Mesodermal cell (in vitro differentiated cells): ENCODE measurements around the gene TLL2.

Experiments
- H3K27ac ChIP-seq: 2 replicates; pipeline ENCODE4 v1.7.0; 2013; ENCODE audit warnings: mild to moderate bottlenecking, low read depth, low read length, moderate library complexity; ENCODE audit not compliant: severe bottlenecking
- H3K36me3 ChIP-seq: 2 replicates; pipeline ENCODE4 v1.7.1; 2013; ENCODE audit warnings: mild to moderate bottlenecking, low read length, moderate library complexity; ENCODE audit not compliant: control insufficient read depth, insufficient read depth
- H3K4me1 ChIP-seq: one replicate; pipeline ENCODE4 v1.7.1; 2013; ENCODE audit warnings: mild to moderate bottlenecking, low read length; ENCODE audit not compliant: insufficient read depth, control insufficient read depth, poor library complexity, severe bottlenecking
- H3K4me3 ChIP-seq: 2 replicates; pipeline ENCODE4 v1.7.0; 2013; ENCODE audit warnings: low read length, control low read depth, mild to moderate bottlenecking; ENCODE audit not compliant: insufficient read depth, poor library complexity, severe bottlenecking; ENCODE audit errors: extremely low read depth
- H3K9me3 ChIP-seq: 2 replicates; pipeline ENCODE4 v1.7.1; 2013; ENCODE audit warnings: mild to moderate bottlenecking, low read length, moderate library complexity; ENCODE audit not compliant: control insufficient read depth
- WGBS, 2 experiments: methylation state at CpG; one replicate each; pipeline ENCODE4 v1.1.5; 2013; ENCODE audit warnings: missing lambda C conversion rate in 2 of 2; ENCODE audit not compliant: insufficient coverage in 2 of 2; 5-methylcytosine and 5-hydroxymethylcytosine counted together

The TLL2 gene

DNA sequence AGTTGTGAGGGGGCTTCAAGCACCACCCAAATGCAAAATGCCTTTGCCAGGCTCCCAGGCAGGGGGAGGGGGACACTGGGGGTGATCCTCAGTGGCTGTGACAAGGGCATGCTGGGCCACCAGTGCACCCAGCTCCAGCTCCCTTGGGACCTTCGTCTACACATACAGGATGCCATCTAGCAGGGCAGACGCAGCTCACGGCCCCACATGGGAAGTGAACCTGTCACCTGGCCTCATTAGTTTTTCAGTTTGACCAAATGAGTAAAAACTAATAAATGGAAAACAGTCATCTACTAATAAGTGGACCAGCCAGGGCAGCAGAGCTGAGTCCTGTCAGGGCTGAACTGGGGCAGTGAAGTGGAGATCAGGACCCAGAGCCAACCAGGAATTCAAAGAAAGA is 50.2 kb downstream of the TLL2 start:
- Histone ChIP-seq H3K4me3 (no peak overlapping the region), H3K4me1 (no peaks in the 10 kb centered on the region), H3K9me3 (peaks cover 5% of the 10 kb centered on the region), H3K36me3 (no peaks in the 10 kb centered on the region), H3K27ac (no peak overlapping the region)
- WGBS, 2 experiments = 95% methylated on average over 3 of the region's 3 CpGs; no CpG with 5 or more reads in 1 of the 2 experiments

DNA sequence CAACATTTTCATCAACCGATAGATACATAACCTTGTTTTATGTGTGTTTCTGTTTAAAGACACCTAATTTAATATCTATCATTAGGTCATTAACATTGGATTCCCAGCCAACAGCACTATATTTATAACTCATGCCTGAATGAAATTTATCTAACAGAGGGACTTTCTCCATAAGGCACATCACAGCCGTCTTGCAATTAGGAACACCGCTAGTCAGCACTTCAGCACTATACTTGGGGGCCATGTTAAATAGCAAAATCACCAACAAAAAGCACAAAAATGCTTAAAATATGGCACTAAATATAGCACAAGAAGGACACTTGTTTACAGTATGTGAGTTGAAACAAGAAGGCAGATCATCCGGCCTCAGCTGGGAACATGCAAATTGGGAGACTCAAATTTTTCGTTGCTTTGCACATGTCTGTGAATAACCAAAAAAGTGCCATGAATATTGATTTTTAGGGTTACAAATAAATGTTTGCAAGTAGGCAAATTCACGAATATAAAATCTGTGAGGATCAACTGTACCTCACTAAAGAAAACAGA is 51.0 kb downstream of the TLL2 start:
- no peaks in the 10 kb centered on the region for H3K4me1 ChIP-seq
- H3K27ac ChIP-seq = no peak overlapping the region
- H3K4me3 ChIP-seq = no peak overlapping the region
- H3K36me3 ChIP-seq = no peaks in the 10 kb centered on the region
- H3K9me3 ChIP-seq = peaks cover 5% of the 10 kb centered on the region
- WGBS, 2 experiments = 58 to 74% methylated on average over 3 to 4 of the region's 6 CpGs

DNA sequence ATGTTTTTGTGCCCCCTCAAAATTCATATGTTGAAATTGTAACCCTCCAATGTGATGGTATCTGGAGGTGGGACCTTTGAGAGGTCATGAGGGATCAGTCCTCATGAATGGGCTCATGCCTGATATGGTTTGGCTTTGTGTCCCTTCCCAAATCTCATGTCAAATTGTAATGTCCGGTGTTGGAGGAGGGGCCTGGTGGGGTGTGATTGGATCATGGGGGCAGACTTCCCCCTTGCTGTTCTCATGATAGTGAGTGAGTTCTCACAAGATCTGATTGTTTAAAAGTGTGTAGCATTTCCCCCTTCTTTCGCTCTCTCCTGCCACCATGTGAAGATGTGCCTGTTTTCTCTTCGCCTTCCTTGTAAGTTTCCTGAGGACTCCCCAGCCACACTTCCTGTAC is 53.4 kb downstream of the TLL2 start:
- WGBS, 2 experiments = 85 to 100% methylated on average over 2 of the region's 3 CpGs
- Histone ChIP-seq H3K36me3 (no peaks in the 10 kb centered on the region), H3K27ac (no peak overlapping the region), H3K4me3 (no peak overlapping the region), H3K9me3 (peaks cover 5% of the 10 kb centered on the region), H3K4me1 (no peaks in the 10 kb centered on the region)

DNA sequence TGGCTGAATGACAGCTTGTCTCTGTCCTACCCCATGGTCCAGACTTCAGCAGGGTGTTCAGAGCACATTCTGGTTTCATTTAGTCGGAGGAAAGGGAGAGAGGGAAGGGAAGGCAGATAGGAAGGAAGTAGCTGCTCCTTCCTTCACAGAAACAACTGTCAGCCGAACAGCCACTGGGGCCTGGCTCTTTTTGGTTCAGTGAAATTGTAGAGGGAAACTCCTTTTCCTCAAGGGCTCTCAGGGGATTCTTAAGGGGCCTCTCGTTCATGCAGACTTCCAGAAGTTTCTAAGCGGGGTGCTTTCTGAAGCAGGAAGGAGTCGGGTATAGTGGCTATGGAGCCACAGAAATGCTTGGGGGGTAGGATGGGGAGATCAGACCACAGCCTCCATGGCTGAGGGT is 56.4 kb downstream of the TLL2 start:
- no peaks in the 10 kb centered on the region for H3K4me1 ChIP-seq
- WGBS, 2 experiments = 89 to 95% methylated on average over 4 of the region's 5 CpGs
- no peak overlapping the region for H3K27ac ChIP-seq

DNA sequence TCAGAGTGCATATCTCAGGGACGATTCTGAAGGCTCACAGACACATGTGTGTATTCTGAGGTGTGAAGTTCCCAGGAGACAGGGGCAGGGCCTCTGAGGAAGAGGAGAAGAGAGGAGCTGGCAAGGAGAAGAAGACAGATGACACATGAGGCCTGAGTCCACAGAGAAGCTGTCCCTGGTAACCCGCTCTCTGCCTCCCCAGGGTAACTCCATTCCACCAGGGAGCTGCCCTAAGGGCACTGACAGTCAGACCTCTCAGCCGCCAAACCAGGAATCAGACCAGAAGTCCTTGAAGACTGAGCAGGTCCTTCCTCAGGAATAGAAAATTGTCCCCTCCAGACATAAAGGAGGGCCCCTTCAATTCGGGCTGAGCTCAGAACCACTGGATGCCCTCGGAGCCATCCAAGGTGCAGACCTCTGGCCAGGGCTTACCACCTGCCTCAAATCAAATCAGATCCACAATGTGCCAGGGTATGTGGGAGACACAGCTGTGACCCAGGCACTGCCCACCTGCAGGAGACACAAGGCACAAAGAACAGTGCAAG is 57.4 kb downstream of the TLL2 start:
- Histone ChIP-seq H3K4me1 (no peaks in the 10 kb centered on the region), H3K4me3 (no peak overlapping the region)
- 82 to 93% methylated on average over 3 to 5 of the region's 5 CpGs for WGBS, 2 experiments

More for the DNA sequence above, 56.4 kb downstream of the TLL2 start:
- Histone ChIP-seq H3K9me3 (peaks cover 5% of the 10 kb centered on the region), H3K4me3 (no peak overlapping the region), H3K36me3 (no peaks in the 10 kb centered on the region)

DNA sequence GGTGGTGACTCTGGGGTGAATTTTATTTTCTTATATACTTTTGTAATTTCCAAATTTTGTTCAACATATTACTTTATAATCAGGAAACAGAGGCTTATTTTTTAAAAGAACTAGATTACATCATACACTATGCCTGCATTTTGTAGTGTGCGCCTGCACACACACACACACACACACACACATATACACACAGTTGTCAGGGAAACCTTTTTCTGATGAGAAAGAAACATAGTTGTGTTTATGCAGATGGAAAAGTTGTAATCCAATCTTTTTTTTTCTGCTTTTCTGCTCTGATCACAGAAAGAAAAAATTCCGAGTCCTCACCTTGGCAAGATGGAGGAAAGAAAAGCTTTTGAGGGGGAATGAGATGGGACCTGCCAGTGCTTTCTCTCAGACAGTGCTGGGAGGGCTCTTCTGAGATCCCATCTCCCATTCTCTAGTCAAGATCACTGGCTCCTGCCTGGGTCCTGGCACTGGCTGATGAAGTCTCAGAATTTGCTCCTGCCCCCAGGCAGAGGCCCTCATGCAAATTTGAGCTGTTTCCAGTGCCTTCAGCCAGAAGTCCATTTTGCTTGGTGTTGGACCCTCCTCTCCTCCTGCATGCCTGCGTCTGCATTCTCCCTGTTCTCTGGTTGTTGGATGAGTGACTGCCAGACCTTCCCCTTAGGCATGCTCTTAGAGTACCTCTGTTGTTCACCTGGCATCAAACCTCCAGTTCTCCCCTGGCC is 59.7 kb downstream of the TLL2 start:
- Histone ChIP-seq H3K36me3 (no peaks in the 10 kb centered on the region), H3K4me3 (no peak overlapping the region), H3K4me1 (no peaks in the 10 kb centered on the region), H3K9me3 (no peaks in the 10 kb centered on the region), H3K27ac (no peak overlapping the region)
- WGBS, 2 experiments = 71 to 78% methylated on average over 1 of the region's 3 CpGs

More for the DNA sequence above, 57.4 kb downstream of the TLL2 start:
- Histone ChIP-seq H3K9me3 (peaks cover 5% of the 10 kb centered on the region), H3K36me3 (no peaks in the 10 kb centered on the region), H3K27ac (no peak overlapping the region)

DNA sequence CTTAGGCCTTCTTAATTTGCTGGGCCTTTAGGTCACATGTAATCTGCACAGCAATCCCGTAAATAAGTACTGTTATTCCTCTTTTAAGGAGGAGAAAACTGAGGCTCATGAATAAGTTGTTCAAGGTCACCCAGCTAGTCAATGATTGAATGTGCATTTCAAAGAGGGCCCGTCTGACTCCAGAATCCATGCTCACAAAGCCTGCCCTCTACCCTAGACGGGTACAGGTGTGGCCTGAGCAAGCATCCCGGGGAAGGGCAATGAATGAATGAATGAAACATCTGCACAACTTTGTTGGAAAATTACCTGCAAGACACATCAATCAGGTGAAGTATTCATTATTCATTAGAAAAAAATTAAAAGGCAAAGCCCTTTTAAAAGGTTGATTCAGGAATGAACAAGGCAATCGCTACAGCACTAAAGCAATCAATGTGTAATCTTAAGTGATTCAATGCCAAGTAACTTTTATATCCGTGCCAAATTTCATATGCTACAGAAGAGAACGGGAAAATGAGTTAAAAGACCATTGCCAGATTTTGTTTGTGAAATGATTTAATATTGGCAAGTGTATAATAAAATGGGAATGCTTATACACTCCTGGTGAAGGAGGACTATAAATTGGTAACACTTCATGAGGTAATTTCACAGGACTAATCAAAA is 61.1 kb downstream of the TLL2 start:
- H3K36me3 ChIP-seq = no peaks in the 10 kb centered on the region
- H3K4me3 ChIP-seq = no peak overlapping the region
- WGBS, 2 experiments = 79 to 81% methylated on average over 4 of the region's 7 CpGs
- no peak overlapping the region for H3K27ac ChIP-seq
- no peaks in the 10 kb centered on the region for H3K4me1 ChIP-seq
- no peaks in the 10 kb centered on the region for H3K9me3 ChIP-seq

DNA sequence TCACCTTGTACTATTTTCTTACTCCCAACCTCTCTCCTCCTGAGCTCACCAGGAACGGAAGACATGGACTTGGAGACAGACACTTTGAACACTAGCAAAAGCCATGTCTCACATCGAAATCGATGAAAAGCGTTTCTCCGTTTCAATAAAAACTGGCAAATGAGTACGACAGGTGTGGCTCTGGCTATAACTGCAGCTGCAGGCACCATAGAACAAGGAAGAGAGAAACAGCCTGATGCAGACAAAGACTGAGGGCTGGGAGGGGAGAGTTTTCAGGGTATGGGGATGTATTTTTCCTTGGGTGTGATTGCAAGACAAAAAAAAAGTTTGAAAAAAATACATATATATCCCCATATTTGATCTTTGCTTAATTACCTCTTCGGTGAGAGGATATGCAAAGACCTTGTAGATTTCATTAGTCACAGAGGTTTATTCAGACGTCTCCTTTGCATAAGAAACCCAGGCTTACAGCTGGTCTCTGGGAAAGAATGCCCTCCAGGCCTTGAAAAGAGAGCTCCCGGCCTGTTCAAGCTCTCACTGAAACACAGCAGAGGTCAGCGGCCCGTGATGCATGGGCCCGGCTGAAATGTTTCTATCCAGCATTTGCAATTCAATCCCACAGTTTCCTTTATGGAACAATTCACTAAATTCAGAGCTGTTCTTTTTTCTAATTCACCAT is 63.1 kb downstream of the TLL2 start:
- Histone ChIP-seq H3K36me3 (no peaks in the 10 kb centered on the region), H3K27ac (no peak overlapping the region)
- 22 to 40% methylated on average over 6 to 12 of the region's 12 CpGs for WGBS, 2 experiments

DNA sequence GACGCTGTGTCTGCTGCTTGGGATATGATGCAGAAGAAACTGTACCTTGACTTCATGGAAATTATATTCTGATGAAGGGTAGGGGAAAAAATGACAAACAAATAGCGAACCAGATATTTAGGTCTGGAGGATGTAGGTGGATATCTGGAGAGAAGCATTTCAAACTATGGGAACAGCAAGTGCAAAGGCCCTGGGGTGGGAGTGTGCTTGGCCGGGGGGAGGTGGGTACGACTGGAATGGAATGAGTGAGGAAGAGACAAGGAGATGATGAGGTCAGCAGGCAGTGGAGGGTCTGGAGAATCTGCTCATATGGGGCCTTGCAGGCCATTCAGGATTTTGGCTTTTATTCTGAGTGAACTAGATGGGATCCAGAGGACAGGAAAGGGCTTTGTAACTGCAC is 65.2 kb downstream of the TLL2 start:
- no peak overlapping the region for H3K27ac ChIP-seq
- no peak overlapping the region for H3K4me3 ChIP-seq
- WGBS, 2 experiments = 69 to 73% methylated on average over 3 of the region's 4 CpGs

More for the DNA sequence above, 63.1 kb downstream of the TLL2 start:
- Histone ChIP-seq H3K9me3 (no peaks in the 10 kb centered on the region), H3K4me3 (no peak overlapping the region), H3K4me1 (no peaks in the 10 kb centered on the region)

DNA sequence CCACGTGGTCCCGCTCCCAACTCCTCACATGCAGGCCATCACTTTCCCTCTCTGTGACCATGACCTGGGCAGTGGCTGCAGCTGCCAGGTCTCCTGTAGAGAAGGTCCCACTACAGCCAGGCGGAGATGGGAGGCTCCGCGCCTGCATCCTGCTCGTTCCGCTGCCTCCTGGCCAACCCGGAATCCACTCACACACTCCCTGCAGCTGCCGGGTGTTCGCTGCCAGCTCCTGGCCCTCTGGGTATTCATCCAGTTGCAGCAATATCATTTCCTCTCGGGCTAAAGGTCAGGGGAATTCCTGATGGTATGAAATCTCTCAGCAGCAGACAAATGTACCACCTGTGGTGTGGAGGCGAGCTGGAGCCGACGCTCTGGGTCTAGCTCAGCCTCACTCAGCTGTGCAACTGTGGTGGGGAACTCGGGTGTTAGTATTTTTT is 65.7 kb downstream of the TLL2 start:
- H3K4me1 ChIP-seq = no peaks in the 10 kb centered on the region
- H3K27ac ChIP-seq = no peak overlapping the region
- 83 to 93% methylated on average over 11 to 13 of the region's 15 CpGs for WGBS, 2 experiments
- no peaks in the 10 kb centered on the region for H3K9me3 ChIP-seq
- no peak overlapping the region for H3K4me3 ChIP-seq
- no peaks in the 10 kb centered on the region for H3K36me3 ChIP-seq

More for the DNA sequence above, 65.2 kb downstream of the TLL2 start:
- Histone ChIP-seq H3K9me3 (no peaks in the 10 kb centered on the region), H3K36me3 (no peaks in the 10 kb centered on the region), H3K4me1 (no peaks in the 10 kb centered on the region)
